B cell (primary cell): ENCODE measurements around the gene ICA1.

Experiments
- CTCF ChIP-seq: fragments of 200-600 bp; IDR thresholded peaks from one replicate; pipeline ENCODE4 v1.8.0; 2022; ENCODE audit warnings: antibody characterized with exemption, mild to moderate bottlenecking
- EZH2 ChIP-seq: IDR thresholded peaks from 2 replicates; pipeline ENCODE4 v1.6.1; 2012; ENCODE audit warnings: borderline replicate concordance, low read depth, mild to moderate bottlenecking, moderate library complexity, low read length; ENCODE audit not compliant: insufficient read depth, poor library complexity, severe bottlenecking

DNA sequence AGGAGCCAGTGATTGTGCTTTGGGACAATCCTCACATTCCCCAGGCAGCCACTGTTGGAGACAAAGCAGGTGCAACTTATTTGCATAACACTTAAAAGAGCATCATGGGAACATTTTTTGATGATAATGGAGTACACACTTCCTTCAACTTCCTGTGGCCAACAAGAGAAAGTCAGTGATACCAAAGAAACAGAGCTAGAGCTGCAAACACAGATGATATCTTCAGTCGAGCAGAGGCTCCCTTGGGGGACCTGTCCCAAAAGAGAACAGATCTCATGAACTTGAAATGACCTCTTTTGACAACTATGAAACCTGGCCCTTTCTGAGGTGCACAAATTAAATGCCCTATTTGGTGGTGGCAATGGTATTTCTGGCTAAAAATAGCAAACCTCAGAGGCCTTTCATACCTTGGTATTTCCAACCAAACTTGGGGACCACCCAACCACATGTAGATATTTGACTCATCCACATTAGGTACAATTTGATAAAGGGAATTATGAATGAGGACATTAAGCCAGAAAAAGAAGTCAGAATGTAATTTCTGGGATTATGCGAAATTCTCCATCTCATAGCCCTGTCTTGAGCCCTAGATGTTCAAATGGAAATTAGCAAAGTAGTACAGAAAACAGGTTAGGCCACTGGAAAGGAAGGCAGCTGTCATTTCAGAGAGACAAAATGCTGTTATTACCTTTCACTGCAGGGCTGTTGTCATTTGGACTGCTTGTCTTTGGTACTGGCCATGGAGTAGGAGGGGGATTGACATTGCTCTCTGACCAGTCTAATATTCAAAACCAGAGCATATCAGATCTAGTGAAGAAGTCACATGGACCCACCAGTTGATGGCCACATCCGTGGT, 146.2 kb downstream of the ICA1 start:
- TF ChIP-seq CTCF: no peak
- no peak for TF ChIP-seq EZH2
